Fibroblast of peridontal ligament (primary cell): ENCODE measurements around the gene MCC.
A peak's percentile ranks its signal among the peaks of the same experiment; 100 is the strongest.

ENCODE experiments used
- DNase-seq: peaks from one replicate; pipeline ENCODE4 v3.0.0-alpha.2; 2010; ENCODE audit errors: extremely low read depth

MCC gene

DNA sequence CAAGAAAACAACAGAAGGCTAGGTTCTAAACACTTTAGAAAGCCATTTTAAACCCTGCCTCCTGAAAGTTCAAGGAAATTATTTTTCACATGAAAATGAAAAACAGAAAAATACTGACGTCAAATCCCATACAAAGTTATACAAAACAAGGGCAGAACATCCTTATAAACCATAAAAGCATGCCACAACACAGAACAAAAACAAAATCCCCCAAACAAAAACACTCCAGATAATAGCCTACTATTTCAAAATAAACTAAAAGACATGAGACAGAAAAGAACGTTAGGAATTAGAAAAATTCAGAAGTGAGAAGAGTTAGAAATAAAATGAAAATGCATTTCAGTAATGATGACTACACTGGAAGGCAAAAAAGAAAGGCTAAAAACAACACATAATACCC lies 338.0 kb downstream of the MCC start:
- DNase-seq = no peak

DNA sequence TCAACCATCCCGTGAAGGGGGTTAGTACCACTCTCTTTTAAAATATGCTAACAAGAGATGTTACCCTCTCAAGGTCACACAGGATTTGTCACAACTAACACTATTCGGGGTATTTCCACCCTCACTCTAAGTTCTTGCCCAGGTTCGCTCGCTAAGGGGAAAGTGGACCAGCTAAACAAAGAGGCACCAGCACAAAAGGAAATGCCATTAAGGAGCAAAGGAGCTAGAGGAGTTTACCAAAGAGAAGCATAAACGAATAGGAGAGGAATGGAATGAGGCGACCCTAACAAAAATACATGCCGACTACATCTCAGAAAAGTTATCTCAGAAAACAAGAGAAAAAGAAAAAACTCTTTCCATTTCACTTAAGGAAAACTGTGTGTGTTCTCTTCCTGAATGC lies 340.7 kb downstream of the MCC start:
- no peak for DNase-seq

DNA sequence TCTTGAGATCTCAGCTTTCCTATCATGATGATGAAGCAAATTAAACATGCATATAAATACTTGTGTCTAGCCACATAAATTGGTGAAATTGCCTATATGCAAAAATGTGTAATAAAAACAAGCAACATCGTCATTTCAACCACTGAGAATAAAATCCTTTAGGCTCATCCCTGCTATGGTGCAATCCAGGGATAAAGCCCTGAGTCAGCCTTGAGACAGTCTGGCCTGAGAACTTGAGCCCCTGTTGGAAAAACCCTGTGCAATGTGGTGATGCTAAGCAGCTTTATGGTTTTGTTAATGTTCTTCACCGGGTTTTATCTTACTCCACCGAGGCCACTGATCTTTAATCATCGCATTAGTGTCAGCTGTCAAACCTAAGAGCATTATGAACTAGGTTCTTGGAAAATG lies 341.1 kb downstream of the MCC start:
- DNase-seq = peak; percentile 98

DNA sequence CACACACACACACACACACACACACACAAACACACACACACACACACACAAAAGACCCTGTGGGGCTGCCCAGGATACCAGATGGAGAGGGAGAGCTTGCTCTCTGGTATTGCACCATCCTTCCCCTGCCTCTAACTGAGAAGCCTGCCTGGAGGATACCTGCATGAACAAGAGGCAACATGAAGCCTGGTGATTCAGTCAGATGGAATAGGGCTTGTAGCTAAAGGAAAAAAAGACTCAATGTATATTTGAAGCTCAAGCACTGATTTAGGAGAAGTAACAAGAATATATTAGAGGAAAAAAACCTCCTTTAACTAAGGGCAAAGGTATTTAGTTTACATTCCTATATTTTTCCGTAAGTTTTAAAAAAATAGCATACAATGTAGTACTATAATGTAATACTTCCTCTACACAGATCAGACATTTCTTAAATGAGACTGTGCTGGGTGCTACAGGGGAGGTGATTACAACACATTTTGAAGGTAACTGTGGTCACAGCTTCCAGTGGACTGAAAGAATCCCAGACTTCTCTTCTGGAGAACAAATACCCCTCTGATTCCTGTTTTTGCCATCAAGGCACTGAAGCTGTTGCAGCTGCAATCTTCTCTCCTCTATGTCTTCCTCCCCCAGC lies 342.4 kb downstream of the MCC start:
- DNase-seq = no peak

DNA sequence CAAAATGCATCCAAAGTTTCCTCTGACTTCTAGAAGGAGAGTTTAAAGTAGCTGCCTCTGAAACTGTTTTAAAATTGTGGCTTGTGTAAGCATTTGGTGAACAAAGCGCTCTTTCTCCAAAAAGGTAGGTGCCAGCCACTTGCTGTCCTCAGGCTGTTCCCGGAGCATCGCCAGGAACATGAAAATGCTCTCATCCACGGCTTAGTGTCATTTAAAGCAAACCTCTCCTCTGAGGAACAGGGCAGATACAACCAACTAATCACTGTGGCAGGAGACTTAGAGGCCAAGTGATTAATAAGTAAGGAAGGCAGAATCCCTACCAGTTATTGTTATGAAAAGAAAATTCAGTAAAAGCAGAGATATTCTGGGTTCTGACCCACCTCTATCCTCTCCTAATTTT lies 346.1 kb downstream of the MCC start:
- DNase-seq = no peak

DNA sequence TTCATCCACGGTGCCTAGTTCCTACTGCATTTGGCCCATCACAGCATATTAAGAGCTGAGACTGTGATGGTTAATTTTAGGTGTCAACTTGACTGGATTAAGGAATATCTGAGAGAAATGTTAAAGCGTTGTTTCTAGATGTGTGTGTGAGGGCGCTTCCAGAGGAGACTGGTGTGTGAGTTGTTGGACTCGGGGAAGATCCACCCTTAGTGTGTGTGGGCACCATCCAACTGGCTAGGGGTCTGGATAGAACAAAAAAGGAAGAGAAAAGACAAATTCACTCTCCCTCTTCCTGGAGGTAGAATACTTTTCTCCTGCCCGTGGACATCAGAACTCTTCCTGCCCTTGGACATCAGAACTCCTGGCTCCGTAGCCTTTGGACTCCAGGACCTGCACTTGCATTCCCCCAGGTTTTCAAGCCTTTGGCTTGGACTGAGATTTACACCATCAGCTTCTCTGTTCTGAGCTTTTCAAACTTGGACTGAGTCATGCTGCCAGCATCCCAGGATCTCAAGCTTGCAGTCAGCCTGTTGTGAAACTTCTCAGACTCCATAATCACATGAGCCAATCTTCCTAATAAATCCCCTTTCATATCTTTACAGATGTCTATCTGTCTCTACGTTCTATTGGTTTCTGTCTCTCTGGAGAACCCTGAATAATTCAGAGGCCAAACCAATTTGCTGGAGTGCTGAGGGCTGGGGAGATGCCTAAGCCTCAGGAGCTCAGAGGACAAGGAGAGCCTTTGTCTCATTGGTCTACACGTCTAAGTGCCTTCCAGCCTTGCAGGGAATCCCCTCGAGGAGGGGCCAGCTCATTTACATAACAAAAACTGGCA lies 347.2 kb downstream of the MCC start:
- DNase-seq = peak; percentile 94

DNA sequence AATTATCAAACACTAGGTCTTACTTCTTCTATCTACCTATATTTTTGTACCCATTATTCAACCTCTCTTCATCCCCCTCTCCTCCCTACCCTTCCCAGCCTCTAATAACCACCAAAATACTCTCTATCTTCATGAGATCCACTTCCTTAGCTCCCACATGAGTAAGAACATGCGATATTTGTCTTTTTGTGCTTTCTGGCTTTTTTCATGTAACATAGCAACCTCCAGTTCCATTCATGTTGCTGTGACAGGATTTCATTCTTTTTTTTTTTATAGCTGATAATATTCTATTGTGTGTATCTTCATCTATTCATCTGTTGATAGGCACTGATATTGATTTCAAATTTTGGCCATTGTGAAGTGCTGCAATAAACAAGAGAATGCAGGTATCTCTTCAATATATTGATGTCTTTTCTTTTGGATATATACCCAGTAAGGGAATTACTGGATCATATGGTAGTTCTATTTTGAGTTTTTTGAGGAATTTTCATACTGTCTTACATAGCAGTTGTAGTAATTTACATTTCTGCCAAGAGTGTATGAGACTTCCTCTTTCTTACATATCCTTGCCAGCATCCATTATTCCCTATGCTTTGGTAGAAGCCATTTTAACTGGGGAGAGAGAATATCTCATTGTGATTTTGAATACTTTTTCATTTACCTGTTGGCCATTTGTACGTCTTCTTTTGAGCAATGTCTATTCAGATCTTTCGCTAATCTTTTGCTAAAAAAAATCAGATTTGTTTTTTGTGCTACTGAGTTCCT lies 354.9 kb downstream of the MCC start:
- no peak for DNase-seq

DNA sequence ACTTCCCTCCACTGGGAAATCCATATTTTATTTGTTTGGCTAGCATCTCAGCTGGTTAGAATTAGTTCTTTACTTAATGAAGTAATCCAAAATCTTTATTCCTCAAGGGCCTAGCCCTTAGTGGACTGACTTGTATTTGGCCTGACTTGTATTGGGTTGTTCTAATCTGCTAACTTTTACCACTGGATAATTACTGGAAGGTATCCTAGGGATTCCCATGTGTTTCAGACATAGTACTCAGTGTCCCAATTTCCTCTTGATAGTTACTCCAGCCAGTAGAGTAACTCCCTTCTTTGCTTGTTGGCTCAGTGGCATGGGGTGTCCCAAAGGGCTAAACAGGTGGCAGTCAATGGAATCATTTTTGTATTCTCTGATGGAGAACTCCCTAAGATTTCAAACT lies 355.7 kb downstream of the MCC start:
- DNase-seq = peak; percentile 34

DNA sequence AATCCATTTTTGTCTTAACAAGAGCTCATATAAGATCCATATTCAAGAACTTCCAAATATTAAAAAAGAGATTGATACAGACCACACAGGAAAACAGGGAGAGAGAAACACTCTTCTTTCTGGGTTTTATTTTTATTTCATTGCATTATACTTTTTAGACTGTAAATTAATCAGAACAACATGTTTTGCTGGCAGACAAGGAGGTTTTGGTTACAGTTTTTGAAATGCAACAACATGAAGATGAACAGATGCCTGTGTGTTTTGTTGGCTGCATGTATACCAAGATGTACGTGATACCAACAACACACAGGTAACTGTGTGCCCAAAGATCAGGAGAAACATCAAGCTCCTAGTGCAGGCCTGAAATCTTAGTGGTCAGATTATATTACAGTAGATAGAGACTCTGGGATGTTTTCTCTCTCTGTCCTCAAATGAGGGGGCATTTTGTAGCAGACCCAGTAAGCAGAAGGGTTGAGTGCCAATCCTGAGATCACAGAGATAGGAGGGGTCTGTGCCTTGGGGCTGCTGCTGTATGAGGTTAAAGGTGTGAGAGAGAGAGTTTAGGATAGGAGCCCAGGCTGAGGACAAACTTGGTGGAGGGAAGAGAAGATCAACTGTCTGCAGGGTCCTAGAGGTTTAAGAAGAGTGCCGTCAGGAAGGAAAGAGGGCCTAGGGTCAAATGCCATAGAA lies 359.5 kb downstream of the MCC start:
- DNase-seq = no peak

DNA sequence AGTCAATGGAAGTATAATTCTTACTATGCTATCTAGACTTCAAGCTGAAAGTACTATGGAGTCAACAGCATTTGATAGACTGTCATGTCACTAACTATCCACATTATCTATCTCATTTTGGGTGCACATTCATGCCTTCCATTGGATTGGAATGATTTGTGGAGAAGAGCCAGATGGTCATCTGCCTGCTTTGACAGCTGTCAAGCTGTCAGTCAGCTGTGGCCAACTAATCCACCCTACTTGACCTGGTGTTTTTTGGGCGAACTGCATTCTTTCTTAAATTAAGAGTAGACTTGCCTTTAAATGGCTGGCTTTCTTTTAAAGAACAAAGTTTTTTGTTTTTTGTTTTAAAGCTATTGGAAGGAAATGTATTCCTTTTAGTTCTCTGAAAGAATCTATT lies 360.2 kb downstream of the MCC start:
- DNase-seq = no peak

DNA sequence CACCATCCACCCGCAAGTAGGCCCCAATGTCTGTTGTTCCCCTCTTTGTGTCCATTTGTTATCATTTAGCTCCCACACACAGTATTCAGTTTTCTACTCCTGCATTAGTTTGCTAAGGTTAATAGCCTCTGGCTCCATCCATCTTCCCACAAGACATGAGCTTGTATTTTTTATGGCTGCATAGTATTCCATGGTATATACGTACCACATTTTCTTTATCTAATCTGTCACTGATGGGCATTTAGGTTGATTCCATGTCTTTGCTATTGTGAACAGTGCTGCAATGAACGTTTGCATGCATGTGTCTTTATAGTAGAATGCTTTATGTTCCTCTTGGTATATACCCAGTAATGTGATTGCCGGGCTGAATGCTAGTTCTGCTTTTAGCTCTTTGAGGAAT lies 361.2 kb downstream of the MCC start:
- no peak for DNase-seq

DNA sequence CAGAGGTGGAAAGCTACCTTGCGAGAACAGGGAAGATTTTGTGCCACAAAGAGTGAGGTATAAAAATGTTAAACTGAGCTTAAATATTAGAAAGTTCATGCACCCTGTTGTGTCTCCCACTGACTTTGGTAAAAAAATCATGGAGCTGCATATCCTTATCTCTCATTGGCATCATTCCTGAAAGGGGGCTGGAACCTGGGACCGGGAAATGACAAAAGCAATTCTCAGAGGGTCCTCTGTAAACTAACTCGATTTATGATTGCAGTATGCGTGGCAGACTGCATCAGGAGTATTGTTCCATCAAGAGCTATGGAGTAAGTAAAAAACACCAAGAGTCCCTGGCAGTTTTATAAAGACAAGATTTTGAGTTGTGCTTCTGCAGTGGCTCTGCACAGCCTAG lies 362.9 kb downstream of the MCC start:
- no peak for DNase-seq

DNA sequence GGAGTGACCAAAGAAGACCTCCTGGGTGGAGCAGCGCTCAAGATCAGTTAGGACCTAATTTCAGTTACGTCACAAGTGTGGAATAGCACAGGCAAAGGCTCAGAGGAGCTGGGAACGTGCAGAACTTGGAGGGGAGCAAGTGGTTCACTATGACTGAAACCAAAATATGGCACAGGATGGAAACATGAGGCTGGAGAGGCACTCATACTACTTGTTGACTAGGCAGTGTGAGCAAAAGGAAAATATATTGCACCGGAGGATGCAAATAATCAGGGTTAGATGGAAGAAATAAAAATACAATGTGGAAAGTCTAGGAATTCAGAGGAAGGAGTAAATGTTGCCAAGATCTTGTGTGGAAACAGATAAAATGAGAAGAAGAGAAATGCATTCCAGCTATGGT lies 363.3 kb downstream of the MCC start:
- no peak for DNase-seq

DNA sequence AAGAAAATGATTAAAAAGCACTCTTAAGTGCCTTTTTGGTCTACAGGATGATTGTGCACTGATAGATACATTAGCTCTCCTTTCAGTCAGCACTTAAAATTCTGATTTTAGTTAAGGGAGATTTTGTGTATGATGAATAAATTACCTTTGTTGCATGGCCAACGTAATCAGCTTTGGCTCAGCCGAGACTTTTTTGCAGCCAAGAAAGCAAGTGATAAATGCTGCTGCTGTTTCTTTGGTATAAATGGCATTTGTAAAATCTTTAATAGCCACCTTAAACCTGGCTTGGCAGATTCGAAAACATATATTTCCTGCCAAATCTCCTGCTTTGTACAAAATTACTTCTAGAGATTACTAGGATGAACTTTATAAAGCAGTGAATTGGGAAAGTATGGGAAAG lies 364.0 kb downstream of the MCC start:
- DNase-seq = no peak

DNA sequence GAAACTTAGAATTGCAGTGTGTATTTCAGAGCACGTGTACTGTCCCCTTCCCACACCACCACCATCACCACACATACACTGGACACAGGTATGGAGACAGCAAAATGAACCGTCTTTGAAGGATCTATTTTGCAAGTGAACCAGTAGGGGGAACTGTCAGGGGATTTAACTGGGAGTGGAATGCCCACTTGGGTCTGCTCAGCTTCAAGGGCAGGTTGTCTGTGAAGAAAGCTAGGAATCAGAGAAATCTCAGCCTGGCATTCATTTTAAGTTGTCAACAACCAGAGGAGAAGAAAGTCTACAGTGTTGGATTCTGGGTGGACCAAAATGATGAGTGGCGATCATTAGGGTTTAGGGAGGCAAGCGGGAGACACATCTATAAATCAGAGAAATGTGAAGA lies 364.6 kb downstream of the MCC start:
- no peak for DNase-seq

DNA sequence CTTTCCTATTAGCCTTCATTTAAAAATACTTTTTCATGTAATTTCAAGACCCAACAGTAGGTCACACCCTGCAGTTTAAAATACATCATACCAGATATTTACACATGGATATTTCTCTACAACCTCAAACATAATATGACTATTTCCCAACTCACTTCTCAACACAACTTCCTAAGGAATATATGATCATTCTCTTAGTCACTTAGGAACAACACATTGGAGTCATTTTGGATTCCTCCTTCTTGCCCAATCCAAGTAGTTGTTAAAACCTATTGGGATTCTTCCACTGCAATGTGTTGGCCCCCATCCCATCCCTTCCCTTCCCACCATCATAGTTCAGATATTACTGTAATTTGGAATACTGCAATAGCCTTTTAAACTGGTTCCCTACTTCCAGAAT lies 366.2 kb downstream of the MCC start:
- DNase-seq = peak; percentile 99

DNA sequence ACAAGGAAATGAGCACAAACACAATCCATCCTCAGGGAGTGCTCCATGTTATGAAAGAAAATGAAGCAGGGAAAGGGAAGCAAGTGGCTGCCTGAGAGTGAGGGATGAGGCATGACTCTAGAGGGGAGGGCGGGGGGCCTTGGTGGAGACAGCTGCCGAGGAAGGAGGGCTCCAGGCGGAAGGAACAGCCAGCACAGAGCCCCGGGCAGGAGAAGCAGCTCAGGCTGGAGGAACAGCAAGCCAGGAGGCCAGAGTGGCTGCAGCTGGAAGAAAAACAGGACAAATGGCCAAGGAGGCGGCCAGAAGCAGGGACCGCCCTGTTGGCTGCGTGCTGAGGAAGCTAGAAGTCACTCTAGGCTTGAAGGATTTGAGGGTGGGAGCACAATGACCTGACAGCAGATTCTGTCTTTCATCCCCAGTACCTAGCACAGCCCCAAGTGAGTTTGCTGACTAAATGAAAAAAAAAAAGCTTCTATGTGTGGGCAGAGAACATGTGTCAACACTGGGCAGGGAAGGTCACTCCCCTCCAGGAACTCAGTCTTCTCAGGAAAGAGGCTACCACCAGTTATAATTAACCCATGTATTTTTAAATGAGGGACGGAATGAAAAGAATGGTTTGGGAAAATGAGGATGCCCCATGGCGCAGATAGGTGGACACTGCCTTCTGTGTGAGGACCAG lies 368.9 kb downstream of the MCC start:
- no peak for DNase-seq

DNA sequence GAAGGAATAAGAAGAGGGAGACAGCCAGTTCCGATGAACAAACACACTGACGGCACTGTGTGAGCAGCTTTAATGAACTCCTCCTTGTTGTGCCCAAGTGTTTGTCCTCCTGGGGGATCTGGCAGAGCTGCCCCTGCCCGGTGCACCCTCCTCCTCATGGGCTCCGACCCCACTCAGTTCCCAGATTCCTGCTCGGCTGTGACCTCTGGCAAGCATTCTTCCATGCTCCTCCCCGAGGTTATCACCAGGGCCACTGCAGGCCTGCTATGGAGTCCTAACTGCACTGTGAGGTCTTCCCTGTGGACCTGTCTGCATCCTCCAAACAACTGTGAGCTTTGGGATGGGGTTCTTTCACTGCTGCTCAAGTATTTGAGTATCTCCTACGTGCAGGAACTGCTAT lies 369.5 kb downstream of the MCC start:
- no peak for DNase-seq

DNA sequence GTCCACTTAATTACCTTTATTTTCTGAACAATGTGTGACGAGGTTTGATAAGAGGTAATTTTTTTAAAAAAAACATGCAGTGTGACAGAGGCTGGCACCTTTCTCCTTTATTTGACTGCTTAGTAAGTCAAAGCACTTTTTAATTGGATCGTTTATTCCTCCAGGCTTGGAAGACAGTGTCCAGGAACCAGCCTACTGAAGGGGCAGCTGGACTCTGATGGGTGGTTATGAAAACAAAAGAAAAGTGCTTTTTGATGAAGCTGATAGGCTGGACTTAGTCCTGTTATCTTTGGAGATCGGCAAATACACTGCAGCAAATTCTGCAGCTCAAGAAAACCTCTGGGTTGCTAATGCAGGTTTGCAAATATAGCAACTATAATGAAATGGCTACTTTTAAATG lies 370.0 kb downstream of the MCC start:
- DNase-seq = no peak

DNA sequence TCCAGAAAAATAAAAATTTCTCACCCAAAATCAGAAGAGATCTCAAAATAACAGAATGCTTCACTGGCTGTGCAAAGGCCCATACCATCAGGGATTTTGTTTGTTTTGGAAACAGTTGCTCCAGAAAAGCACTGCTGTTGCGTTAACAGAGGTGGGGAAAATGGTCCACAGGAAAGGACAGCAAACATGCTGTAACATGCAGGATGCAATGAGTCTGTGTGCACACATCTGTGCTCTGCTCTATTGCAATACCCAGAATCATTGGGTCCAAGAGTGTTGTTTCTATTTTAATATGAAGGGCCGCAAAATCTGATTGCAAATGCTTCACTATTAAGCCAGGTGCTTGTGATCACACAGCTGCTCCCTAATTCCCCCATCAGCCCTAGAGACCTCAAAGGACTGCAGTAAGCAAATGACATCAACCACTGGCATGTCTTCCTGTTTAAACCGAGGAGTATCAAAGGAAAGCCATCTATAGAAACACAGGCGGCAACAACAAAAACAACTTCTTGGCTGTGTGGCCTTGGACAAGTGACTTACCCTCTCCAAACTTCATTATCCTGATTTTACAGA lies 370.6 kb downstream of the MCC start:
- DNase-seq = no peak

DNA sequence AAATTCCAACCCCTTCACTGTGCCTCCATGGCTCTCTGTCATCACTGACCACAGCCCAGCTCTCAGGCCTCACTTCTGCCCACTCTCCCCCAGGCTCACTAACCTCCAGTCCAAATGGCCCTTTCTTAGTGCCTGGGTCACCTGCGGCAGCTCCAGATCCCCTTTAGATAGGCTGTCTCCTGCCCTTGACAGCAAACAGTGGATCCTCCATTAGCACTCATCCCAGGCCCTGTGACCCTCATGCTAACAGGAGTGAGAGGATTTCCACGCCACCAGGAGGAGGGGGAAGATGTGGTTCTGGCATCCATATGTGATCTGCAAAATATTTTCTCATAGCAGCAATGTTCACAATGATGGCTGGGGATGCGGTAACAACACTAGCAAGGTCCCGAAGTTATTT lies 372.3 kb downstream of the MCC start:
- no peak for DNase-seq
